Ectodermal cell (in vitro differentiated cells): ENCODE measurements around the gene REG1A.

Source experiments
- H3K27ac ChIP-seq: 2 replicates; pipeline ENCODE4 v1.7.0; 2013; ENCODE audit warnings: mild to moderate bottlenecking, low read depth, low read length; ENCODE audit not compliant: insufficient read depth, poor library complexity, severe bottlenecking
- H3K27me3 ChIP-seq: 2 replicates; pipeline ENCODE4 v1.7.0; 2013; ENCODE audit warnings: mild to moderate bottlenecking, low read length; ENCODE audit not compliant: insufficient read depth, control insufficient read depth, poor library complexity, severe bottlenecking
- H3K36me3 ChIP-seq: one replicate; pipeline ENCODE4 v1.7.0; 2013; ENCODE audit warnings: low read length; ENCODE audit not compliant: control insufficient read depth, insufficient read depth
- H3K4me1 ChIP-seq: one replicate; pipeline ENCODE4 v1.7.0; 2013; ENCODE audit warnings: low read length; ENCODE audit not compliant: control insufficient read depth, insufficient read depth
- H3K4me3 ChIP-seq: 2 replicates; pipeline ENCODE4 v1.7.0; 2013; ENCODE audit warnings: low read depth, low read length, control low read depth; ENCODE audit not compliant: insufficient read depth
- H3K9me3 ChIP-seq: 2 replicates; pipeline ENCODE4 v1.7.0; 2013; ENCODE audit warnings: mild to moderate bottlenecking, low read length, moderate library complexity; ENCODE audit not compliant: control insufficient read depth
- WGBS, 2 experiments: methylation state at CpG; one replicate each; pipeline ENCODE4 v1.1.7; 2013; ENCODE audit warnings: missing lambda C conversion rate in 2 of 2; 5-methylcytosine and 5-hydroxymethylcytosine counted together

The REG1A gene

DNA sequence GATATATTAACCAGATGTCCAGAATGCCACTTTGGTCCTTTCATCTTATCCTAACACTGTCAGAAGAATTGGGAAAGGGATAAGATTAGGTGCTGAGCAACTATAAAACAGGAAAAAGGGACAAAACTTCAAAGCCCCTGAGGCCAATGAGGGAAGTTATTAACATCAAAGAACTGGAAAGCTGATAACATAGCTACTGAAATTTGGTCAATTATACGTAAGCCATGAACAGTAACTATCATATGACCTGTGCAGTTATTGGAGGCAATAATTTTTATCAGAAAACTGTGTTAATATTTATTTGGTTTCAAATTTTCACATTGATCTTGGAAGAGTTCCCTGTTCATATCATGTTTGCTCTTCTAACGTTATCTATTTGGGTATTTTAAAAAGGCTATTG is 41.8 kb downstream of the REG1A start:
- H3K4me3 ChIP-seq, result no peak overlapping the region
- H3K36me3 ChIP-seq, result no peaks in the 10 kb centered on the region
- no peaks in the 10 kb centered on the region for H3K9me3 ChIP-seq
- no peaks in the 10 kb centered on the region for H3K4me1 ChIP-seq
- no peak overlapping the region for H3K27ac ChIP-seq
- WGBS, 2 experiments, result 100% methylated on average over 1 to 2 of the region's 2 CpGs
- H3K27me3 ChIP-seq, result no peaks in the 10 kb centered on the region

DNA sequence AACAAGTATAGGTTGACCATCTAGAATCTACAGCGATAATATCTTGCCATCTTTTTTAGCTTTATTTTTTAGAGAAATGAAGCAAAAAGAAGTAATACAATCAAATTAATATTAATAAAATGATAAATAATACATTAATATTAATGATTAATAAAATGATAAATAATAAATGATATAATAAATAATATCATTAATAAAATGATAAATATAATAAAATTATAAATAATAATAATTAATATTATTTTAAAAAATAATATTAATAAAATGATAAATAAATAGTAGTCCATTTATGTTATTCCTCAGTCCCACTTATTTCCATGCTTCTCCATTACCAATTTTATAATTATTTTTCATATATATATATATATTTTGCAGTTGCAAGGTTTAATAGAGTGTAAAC is 42.5 kb downstream of the REG1A start:
- Histone ChIP-seq H3K4me1 (no peaks in the 10 kb centered on the region), H3K9me3 (no peaks in the 10 kb centered on the region), H3K27me3 (no peaks in the 10 kb centered on the region), H3K27ac (no peak overlapping the region), H3K36me3 (no peaks in the 10 kb centered on the region), H3K4me3 (no peak overlapping the region)
- WGBS, 2 experiments, result no CpG with 5 or more reads among the region's 1 CpG

DNA sequence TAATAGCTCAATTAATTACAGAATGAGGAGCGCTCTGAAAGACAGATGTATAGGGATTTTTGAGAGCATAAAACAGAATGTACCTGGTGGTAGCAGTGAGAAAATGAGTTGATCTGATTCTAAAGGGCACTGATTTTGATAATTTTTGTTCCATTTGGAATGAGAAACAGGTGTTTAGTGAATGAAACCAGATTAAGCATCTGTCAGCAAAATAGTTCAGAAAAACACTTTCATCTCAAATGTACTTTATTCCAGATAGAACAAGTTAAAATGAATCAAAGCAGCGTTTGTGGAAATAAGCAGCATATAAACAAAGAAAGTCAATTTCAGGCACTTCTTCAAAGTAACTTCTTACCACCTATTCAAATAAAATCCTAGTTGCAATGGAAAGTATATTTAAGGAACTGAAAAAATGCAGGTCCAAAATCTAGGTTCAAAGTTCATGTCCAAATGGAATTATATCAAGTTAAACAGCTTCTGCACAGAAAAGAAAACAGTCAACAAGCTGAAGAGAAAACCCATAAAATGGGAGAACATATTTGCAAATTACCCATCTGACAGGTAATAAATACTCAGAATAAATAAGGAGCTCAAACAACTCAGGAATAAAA is 51.2 kb downstream of the REG1A start:
- no peaks in the 10 kb centered on the region for H3K4me1 ChIP-seq
- H3K36me3 ChIP-seq, result no peaks in the 10 kb centered on the region
- H3K27me3 ChIP-seq, result no peaks in the 10 kb centered on the region
- H3K27ac ChIP-seq, result no peak overlapping the region
- H3K4me3 ChIP-seq, result no peak overlapping the region
- 98 to 100% methylated on average over 2 of the region's 2 CpGs for WGBS, 2 experiments
- no peaks in the 10 kb centered on the region for H3K9me3 ChIP-seq
